ENCODE measurements around the gene RPTOR. TPM values are rescaled to one million over a fixed set of nuclear protein-coding genes. Genes with fewer than 3 reads are reported as not detected.

Gene RPTOR
- total RNA-seq, 1 experiment from 2014 or later, result 58.0 TPM

GRCh38 chr17:80802626-80803450 lies 258.2 kb downstream of the RPTOR start:
- TF ChIP-seq REST (IDR thresholded peaks at IDR 0.05; ENCODE audit: insufficient read depth in 1 of 2, low read depth in 2 of 2, low read length in 1 of 2), result no peak
- no peak for TF ChIP-seq TCF7L2 (IDR thresholded peaks at IDR 0.05; ENCODE audit: low read depth, low read length)
- no peak for TF ChIP-seq POLR2AphosphoS5 (IDR thresholded peaks at IDR 0.05; ENCODE audit: low read depth, low read length)
- no peak for TF ChIP-seq CTCF (IDR thresholded peaks at IDR 0.05)
- no peak for TF ChIP-seq SIN3A (IDR thresholded peaks at IDR 0.05; ENCODE audit: borderline replicate concordance, insufficient read depth, low read depth, low read length)
- DNase-seq (ENCODE audit: low read depth, low spot score) (no peak), ATAC-seq (no peak; the same call in 1 of the 2 replicates)
- in situ Hi-C loops (cut with HindIII; ENCODE audit: low pct_unique_long_range_greater_than_20kb, low sequenced_read_pairs), result no loop called here
- ChIA-PET CTCF (no interaction called here), POLR2A (no interaction called here)
- Histone ChIP-seq H3K27me3 (ENCODE audit: control insufficient read depth, insufficient read depth, low read length) (no peaks in the 10 kb centered on the region), H3K4me1 (ENCODE audit: control insufficient read depth, insufficient read depth, low read length) (no peaks in the 10 kb centered on the region), H3K36me3 (ENCODE audit: control insufficient read depth, insufficient read depth, low read length) (no peaks in the 10 kb centered on the region), H3K4me3 (ENCODE audit: low read depth in 2 of 2, low read length in 2 of 2) (no peak overlapping the region), H3K27ac (ENCODE audit: low read length) (no peak overlapping the region), H3K9me3 (ENCODE audit: control insufficient read depth, insufficient read depth, low read depth, low read length) (peaks cover 14% of the 10 kb centered on the region)
- no TSS peak for BruUV-seq (replicated peaks)
- intact Hi-C loops (cut with micrococcal nuclease; ENCODE audit: unreplicated experiment), result no loop called here

- POLR2A ChIA-PET, result no interaction called here
- Histone ChIP-seq H3K9me3 (ENCODE audit: control insufficient read depth, insufficient read depth, low read depth, low read length) (peaks cover 14% of the 10 kb centered on the region), H3K4me1 (ENCODE audit: control insufficient read depth, insufficient read depth, low read length) (no peaks in the 10 kb centered on the region), H3K36me3 (ENCODE audit: control insufficient read depth, insufficient read depth, low read length) (no peaks in the 10 kb centered on the region), H3K4me3 (ENCODE audit: low read depth in 2 of 2, low read length in 2 of 2) (no peak overlapping the region), H3K27me3 (ENCODE audit: control insufficient read depth, insufficient read depth, low read length) (no peaks in the 10 kb centered on the region), H3K27ac (ENCODE audit: low read length) (no peak overlapping the region)
- in situ Hi-C loops (cut with HindIII; ENCODE audit: low pct_unique_long_range_greater_than_20kb, low sequenced_read_pairs), result no loop called here
- intact Hi-C loops (cut with micrococcal nuclease; ENCODE audit: unreplicated experiment), result no loop called here
- CTCF ChIA-PET, result no interaction called here
- ATAC-seq (no peak), DNase-seq (ENCODE audit: low read depth, low spot score) (no peak)
- BruUV-seq (replicated peaks), result no TSS peak
- TF ChIP-seq POLR2AphosphoS5 (IDR thresholded peaks at IDR 0.05; ENCODE audit: low read depth, low read length), result no peak
- TF ChIP-seq REST (IDR thresholded peaks at IDR 0.05; ENCODE audit: insufficient read depth in 1 of 2, low read depth in 2 of 2, low read length in 1 of 2), result no peak
- TF ChIP-seq SIN3A (IDR thresholded peaks at IDR 0.05; ENCODE audit: borderline replicate concordance, insufficient read depth, low read depth, low read length), result no peak
- no peak for TF ChIP-seq TCF7L2 (IDR thresholded peaks at IDR 0.05; ENCODE audit: low read depth, low read length)
- TF ChIP-seq CTCF (IDR thresholded peaks at IDR 0.05), result no peak
Measured at GRCh38 chr17:80803451-80804428, 259.1 kb downstream of the RPTOR start.
